ENCODE measurements around the gene RGS12. TPM values are rescaled to one million over a fixed set of nuclear protein-coding genes. Genes with fewer than 3 reads are reported as not detected.

Gene RGS12
- polyA plus RNA-seq, 2 donors: 54.3 to 62.9 TPM

DNA sequence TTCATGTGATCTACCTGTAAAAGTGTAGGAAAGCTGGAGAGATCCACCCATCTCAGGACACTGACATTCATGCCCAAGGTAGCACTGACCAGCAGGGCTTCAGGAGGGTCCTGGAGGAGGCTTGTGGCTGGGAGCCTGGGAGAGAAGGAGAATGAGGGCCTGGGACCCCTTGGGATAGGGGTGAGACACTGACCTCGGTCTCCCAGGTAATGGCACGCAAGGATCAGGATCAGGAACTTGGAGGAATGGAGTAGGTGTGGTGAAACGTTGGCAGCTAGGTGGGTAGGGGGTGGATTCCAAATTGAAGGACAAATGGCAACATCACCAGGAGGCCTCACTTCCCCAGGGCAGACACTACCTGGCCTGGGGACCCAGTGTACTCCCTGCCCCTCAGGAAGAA, 12.4 kb upstream of the RGS12 start:
- no peaks in the 10 kb centered on the region for H3K4me1 ChIP-seq (ENCODE audit: control insufficient read depth in 2 of 2, insufficient read depth in 2 of 2, low read length in 1 of 2)
- H3K4me3 ChIP-seq (ENCODE audit: low read depth in 1 of 2, low read length in 2 of 2): no peak overlapping the region
- H3K27ac ChIP-seq (ENCODE audit: low read depth in 2 of 2, low read length in 1 of 2): no peak overlapping the region
- H3K27me3 ChIP-seq (ENCODE audit: control insufficient read depth in 1 of 2, insufficient read depth in 2 of 2, low read length in 2 of 2): no peaks in the 10 kb centered on the region
- H3K36me3 ChIP-seq (ENCODE audit: control insufficient read depth in 2 of 2, insufficient read depth in 2 of 2, low read length in 1 of 2): no peaks in the 10 kb centered on the region
- WGBS, 2 donors: 79 to 86% methylated on average over 3 of the region's 3 CpGs
- no peaks in the 10 kb centered on the region for H3K9me3 ChIP-seq (ENCODE audit: control insufficient read depth in 2 of 2, insufficient read depth in 1 of 2, low read depth in 1 of 2, low read length in 1 of 2)

DNA sequence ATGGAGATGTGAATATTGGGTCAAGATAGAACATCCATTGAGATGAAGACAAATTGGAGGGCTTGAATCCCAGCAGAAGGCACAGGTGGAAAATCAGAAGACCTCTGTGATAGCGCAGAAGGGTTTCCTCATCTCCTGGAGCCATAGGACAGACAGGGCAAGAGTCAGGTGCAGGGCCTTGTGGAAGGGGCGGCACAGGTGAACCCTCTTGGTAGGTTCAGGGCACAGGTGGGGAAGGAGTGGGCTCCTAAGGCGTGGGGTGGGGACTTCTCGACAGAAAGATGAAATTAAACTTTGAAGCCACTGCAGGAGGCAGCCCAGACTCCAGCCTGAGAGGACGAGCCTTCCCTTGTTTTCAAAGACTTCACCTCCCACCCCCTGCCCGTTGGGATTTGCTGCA, 9.3 kb upstream of the RGS12 start:
- 83 to 86% methylated on average over 6 of the region's 6 CpGs for WGBS, 2 donors
- Histone ChIP-seq H3K27me3 (ENCODE audit: control insufficient read depth in 1 of 2, insufficient read depth in 2 of 2, low read length in 2 of 2) (peaks cover 0 to 3% of the 10 kb centered on the region in 2 donors), H3K4me1 (ENCODE audit: control insufficient read depth in 2 of 2, insufficient read depth in 2 of 2, low read length in 1 of 2) (peaks cover 6 to 7% of the 10 kb centered on the region in 2 donors), H3K36me3 (ENCODE audit: control insufficient read depth in 2 of 2, insufficient read depth in 2 of 2, low read length in 1 of 2) (no peaks in the 10 kb centered on the region), H3K27ac (ENCODE audit: low read depth in 2 of 2, low read length in 1 of 2) (no peak overlapping the region), H3K9me3 (ENCODE audit: control insufficient read depth in 2 of 2, insufficient read depth in 1 of 2, low read depth in 1 of 2, low read length in 1 of 2) (no peaks in the 10 kb centered on the region), H3K4me3 (ENCODE audit: low read depth in 1 of 2, low read length in 2 of 2) (no peak overlapping the region)

DNA sequence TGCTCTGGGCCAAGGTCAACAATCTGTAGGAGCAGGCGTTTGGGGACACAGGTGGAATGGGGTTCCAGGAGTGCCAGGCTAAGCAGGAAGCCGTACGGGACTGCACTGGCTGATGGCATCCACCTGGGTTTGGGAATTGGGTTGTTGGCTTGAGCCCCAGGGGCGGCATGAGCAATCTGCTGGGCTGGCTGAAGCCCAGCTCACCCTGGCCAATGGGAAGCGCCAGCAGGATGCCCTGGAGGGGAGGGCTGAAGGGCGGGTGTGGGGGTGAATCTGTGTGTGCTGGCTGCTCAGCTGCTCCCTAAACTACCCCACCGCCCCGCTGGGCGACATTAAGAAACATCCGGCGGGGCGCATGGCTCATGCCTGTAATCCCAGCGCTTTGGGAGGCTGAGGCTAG, 8.9 kb upstream of the RGS12 start:
- Histone ChIP-seq H3K9me3 (ENCODE audit: control insufficient read depth in 2 of 2, insufficient read depth in 1 of 2, low read depth in 1 of 2, low read length in 1 of 2) (no peaks in the 10 kb centered on the region), H3K36me3 (ENCODE audit: control insufficient read depth in 2 of 2, insufficient read depth in 2 of 2, low read length in 1 of 2) (no peaks in the 10 kb centered on the region), H3K27ac (ENCODE audit: low read depth in 2 of 2, low read length in 1 of 2) (no peak overlapping the region), H3K4me1 (ENCODE audit: control insufficient read depth in 2 of 2, insufficient read depth in 2 of 2, low read length in 1 of 2) (peaks cover 6 to 7% of the 10 kb centered on the region in 2 donors), H3K4me3 (ENCODE audit: low read depth in 1 of 2, low read length in 2 of 2) (no peak overlapping the region), H3K27me3 (ENCODE audit: control insufficient read depth in 1 of 2, insufficient read depth in 2 of 2, low read length in 2 of 2) (peaks cover 0 to 3% of the 10 kb centered on the region in 2 donors)
- 61 to 70% methylated on average over 12 to 13 of the region's 13 CpGs for WGBS, 2 donors

DNA sequence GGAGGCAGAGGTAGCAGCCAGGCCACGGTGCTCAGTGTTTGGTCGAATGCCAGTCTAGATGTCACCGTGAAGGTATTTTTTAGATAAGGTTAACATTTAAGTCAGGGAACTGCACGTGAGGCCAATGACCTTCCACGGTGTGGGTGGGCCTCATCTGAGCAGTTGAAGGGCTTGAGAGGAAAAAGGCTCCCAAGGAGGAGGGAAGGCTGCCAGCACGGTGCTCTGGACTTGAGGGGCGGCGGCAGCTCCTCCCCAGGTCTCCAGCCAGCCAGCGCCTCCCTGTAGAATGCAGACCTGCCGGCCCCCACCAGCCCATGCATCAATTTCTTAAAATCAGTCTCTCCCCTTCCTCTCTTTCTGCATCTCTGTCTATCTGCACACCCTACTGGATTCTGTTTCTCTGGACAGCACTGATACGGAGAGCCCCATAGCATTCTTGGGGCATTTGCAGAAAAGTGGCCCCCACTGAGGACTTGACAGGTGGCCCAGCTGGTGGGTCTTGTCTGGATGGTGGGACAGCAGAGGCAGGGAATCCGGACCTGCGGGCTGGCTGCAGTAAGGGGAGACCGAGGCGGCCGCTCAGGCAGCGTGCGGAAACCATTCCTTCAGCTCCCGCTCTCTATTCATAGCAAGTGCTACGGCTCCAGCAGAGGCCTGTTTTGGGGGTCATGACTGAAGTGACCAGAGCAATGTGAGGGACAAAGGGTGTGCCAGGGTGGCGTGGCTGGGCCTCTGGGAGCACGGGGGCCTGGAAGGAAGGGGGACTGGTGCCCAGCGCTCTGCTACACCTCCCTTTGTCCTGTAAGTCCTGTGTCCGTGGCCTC, 7.9 kb upstream of the RGS12 start:
- no peaks in the 10 kb centered on the region for H3K36me3 ChIP-seq (ENCODE audit: control insufficient read depth in 2 of 2, insufficient read depth in 2 of 2, low read length in 1 of 2)
- peaks cover 6 to 7% of the 10 kb centered on the region in 2 donors for H3K4me1 ChIP-seq (ENCODE audit: control insufficient read depth in 2 of 2, insufficient read depth in 2 of 2, low read length in 1 of 2)
- H3K27me3 ChIP-seq (ENCODE audit: control insufficient read depth in 1 of 2, insufficient read depth in 2 of 2, low read length in 2 of 2): peaks cover 0 to 3% of the 10 kb centered on the region in 2 donors
- H3K27ac ChIP-seq (ENCODE audit: low read depth in 2 of 2, low read length in 1 of 2): no peak overlapping the region
- H3K9me3 ChIP-seq (ENCODE audit: control insufficient read depth in 2 of 2, insufficient read depth in 1 of 2, low read depth in 1 of 2, low read length in 1 of 2): no peaks in the 10 kb centered on the region
- WGBS, 2 donors: 87 to 89% methylated on average over 24 of the region's 24 CpGs
- H3K4me3 ChIP-seq (ENCODE audit: low read depth in 1 of 2, low read length in 2 of 2): no peak overlapping the region

DNA sequence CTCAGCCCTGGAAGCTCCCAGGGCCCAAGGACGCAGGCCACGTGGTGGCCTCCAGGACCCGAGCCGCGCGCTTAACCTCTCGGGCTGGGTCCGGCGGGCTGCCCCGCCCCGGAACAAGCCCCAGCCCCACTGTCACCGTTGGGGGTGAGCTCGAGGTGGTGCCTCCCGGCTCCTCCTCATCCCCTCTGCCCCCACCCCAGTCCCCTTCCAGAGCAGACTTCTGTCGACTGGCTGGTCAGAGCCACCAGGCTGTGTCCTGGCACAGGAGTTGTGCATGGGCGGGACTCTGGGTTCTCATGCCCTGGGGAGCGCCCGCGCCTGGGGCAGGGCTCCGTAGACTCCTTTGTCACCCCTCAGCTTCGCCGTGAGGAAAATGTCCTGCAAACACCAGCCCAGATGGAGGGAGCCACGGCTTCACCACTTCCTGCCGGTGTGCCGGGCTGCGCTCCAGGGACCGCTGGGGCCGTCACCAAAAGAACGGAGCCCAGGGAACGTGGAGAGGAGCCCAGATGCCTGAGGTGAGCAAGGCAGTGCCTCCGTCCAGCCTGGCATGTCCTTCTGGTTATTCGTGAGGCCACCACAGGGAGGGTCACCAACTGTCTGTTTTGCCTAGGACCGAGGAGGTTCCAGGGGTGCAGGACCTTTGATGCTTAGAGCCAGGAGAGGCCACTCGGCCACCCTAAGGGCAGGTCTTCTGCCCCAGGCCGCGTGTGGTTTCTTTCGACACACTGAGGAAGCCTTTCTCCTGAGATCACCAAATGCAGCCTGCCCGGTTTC, 7.1 kb upstream of the RGS12 start:
- peaks cover 0 to 3% of the 10 kb centered on the region in 2 donors for H3K27me3 ChIP-seq (ENCODE audit: control insufficient read depth in 1 of 2, insufficient read depth in 2 of 2, low read length in 2 of 2)
- H3K4me1 ChIP-seq (ENCODE audit: control insufficient read depth in 2 of 2, insufficient read depth in 2 of 2, low read length in 1 of 2): peaks cover 6 to 9% of the 10 kb centered on the region in 2 donors
- H3K36me3 ChIP-seq (ENCODE audit: control insufficient read depth in 2 of 2, insufficient read depth in 2 of 2, low read length in 1 of 2): no peaks in the 10 kb centered on the region
- no peak overlapping the region for H3K4me3 ChIP-seq (ENCODE audit: low read depth in 1 of 2, low read length in 2 of 2)
- WGBS, 2 donors: 59 to 65% methylated on average over 38 of the region's 38 CpGs
- no peak overlapping the region for H3K27ac ChIP-seq (ENCODE audit: low read depth in 2 of 2, low read length in 1 of 2)
- H3K9me3 ChIP-seq (ENCODE audit: control insufficient read depth in 2 of 2, insufficient read depth in 1 of 2, low read depth in 1 of 2, low read length in 1 of 2): no peaks in the 10 kb centered on the region

DNA sequence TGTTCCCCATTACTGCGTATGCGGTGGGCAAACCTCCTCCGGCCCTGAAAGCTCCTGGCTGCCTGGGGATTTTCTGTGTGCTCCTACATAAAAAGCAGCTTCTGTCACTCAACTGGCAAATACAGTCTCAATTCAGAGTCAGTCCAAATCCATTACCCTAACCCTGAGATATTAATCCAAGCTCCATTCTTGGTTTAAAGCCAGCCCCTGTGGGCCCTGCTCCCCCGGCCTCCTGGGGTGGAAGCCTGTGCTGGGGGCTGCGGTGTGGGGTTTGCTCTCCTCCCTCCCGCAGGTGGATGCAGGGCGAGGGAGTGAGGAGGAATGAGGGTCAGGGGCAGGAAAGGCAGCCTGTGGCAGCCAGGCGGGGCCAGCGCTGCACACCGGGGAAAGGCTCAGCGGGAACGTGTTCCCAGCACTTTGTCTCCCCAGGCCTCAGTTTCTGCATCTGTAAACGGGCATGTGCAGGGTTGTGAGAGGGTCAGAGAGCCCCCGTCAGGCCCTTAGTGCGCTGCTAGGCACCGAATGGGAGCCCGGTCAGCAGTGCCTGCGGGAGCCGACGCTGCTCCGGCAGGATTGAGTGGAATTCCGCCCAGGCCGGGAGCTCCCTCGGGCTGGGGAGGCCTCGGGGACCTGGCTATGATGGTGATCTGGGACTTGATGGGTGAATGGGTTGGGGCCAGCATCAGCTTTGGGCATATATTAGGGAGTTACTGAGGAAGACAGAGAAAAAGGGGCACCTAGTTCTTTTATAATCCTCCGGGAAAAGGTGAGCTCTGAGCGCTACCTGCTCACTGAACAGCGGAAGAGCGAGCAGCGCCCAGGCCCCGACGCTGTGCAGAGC, 6.3 kb upstream of the RGS12 start:
- H3K27ac ChIP-seq (ENCODE audit: low read depth in 2 of 2, low read length in 1 of 2): no peak overlapping the region
- H3K27me3 ChIP-seq (ENCODE audit: control insufficient read depth in 1 of 2, insufficient read depth in 2 of 2, low read length in 2 of 2): peaks cover 0 to 3% of the 10 kb centered on the region in 2 donors
- WGBS, 2 donors: 46 to 56% methylated on average over 32 of the region's 32 CpGs

DNA sequence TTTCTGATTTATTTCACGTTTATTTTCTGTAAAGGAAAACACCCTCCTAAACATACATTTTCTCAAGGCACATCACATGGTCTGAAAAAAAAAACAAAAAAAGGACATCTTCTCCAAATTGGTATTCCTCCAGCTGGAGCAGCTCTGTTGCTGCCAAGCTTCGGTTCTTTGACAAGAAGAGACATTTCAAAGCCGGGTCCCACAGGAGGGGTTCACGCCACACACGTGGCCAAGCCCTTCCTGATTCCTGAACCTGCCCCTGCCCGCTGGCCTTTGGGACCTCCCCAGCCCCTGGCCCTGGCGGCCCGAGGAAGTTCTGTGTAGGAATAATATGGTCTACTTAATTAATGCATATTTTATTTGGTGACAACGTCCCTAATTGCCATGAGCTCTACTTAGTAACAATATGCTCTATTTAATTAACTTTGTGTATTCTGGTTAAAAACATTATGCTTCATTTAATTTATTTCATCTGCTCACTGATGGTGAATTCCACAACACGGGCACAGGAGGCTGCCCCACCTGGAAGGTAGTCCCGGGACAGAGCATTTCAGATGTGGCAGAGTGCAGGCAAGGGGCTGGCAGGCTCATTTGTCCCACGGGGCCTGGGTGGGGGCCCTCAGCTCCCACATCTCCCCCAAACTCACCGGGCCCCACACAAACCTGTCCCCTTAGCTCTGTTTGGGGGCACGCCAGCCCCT, 5.4 kb upstream of the RGS12 start:
- Histone ChIP-seq H3K27me3 (ENCODE audit: control insufficient read depth in 1 of 2, insufficient read depth in 2 of 2, low read length in 2 of 2) (peaks cover 0 to 3% of the 10 kb centered on the region in 2 donors), H3K4me3 (ENCODE audit: low read depth in 1 of 2, low read length in 2 of 2) (no peak overlapping the region), H3K36me3 (ENCODE audit: control insufficient read depth in 2 of 2, insufficient read depth in 2 of 2, low read length in 1 of 2) (no peaks in the 10 kb centered on the region), H3K27ac (ENCODE audit: low read depth in 2 of 2, low read length in 1 of 2) (no peak overlapping the region), H3K9me3 (ENCODE audit: control insufficient read depth in 2 of 2, insufficient read depth in 1 of 2, low read depth in 1 of 2, low read length in 1 of 2) (no peaks in the 10 kb centered on the region), H3K4me1 (ENCODE audit: control insufficient read depth in 2 of 2, insufficient read depth in 2 of 2, low read length in 1 of 2) (peaks cover 6 to 15% of the 10 kb centered on the region in 2 donors)
- WGBS, 2 donors: 30 to 35% methylated on average over 14 of the region's 14 CpGs

More for the DNA sequence above, 6.3 kb upstream of the RGS12 start:
- no peaks in the 10 kb centered on the region for H3K9me3 ChIP-seq (ENCODE audit: control insufficient read depth in 2 of 2, insufficient read depth in 1 of 2, low read depth in 1 of 2, low read length in 1 of 2)
- H3K4me1 ChIP-seq (ENCODE audit: control insufficient read depth in 2 of 2, insufficient read depth in 2 of 2, low read length in 1 of 2): peaks cover 6 to 14% of the 10 kb centered on the region in 2 donors
- H3K4me3 ChIP-seq (ENCODE audit: low read depth in 1 of 2, low read length in 2 of 2): no peak overlapping the region
- no peaks in the 10 kb centered on the region for H3K36me3 ChIP-seq (ENCODE audit: control insufficient read depth in 2 of 2, insufficient read depth in 2 of 2, low read length in 1 of 2)

DNA sequence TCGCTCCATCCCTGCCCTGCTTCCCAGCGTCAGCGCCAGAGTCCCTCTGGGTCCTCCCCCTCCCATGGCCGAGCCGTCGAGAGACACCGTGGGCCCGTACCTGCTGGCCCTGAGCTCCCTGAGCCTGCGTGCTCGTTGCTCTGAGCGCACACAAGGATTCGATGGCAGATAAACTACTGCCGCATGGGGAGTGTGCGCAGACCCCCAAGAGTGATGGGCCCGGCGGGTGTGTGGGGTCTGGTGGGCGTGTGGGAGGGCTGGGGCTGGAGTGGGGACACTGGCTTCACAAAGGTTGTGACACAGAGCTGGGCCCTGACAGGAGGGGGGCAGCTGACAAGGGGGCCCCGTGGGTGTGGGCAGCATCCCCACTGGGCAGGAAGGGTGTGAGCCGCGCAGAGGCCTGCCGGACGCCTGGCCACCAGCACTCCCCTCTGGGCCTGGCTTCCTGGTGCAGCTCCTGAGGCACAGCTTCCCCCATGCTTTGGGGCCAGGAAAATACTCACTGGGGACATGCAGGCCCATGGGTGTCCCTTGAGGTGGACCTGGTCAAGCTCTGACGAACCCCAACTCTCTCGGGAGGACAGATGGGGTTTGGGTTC, 4.8 kb upstream of the RGS12 start:
- peaks cover 0 to 3% of the 10 kb centered on the region in 2 donors for H3K27me3 ChIP-seq (ENCODE audit: control insufficient read depth in 1 of 2, insufficient read depth in 2 of 2, low read length in 2 of 2)
- H3K36me3 ChIP-seq (ENCODE audit: control insufficient read depth in 2 of 2, insufficient read depth in 2 of 2, low read length in 1 of 2): no peaks in the 10 kb centered on the region
- H3K4me1 ChIP-seq (ENCODE audit: control insufficient read depth in 2 of 2, insufficient read depth in 2 of 2, low read length in 1 of 2): peaks cover 6 to 15% of the 10 kb centered on the region in 2 donors
- H3K9me3 ChIP-seq (ENCODE audit: control insufficient read depth in 2 of 2, insufficient read depth in 1 of 2, low read depth in 1 of 2, low read length in 1 of 2): no peaks in the 10 kb centered on the region
- 74 to 79% methylated on average over 24 of the region's 24 CpGs for WGBS, 2 donors
- H3K27ac ChIP-seq (ENCODE audit: low read depth in 2 of 2, low read length in 1 of 2): no peak overlapping the region
- H3K4me3 ChIP-seq (ENCODE audit: low read depth in 1 of 2, low read length in 2 of 2): no peak overlapping the region
